Measurements from ENCODE around the gene TOMM22. TPM values are rescaled to one million over a fixed set of nuclear protein-coding genes. Genes with fewer than 3 reads are reported as not detected.

TOMM22 gene
- total RNA-seq, 1 experiment from 2014 or later, result 113 TPM

GRCh38 chr22:38657045-38657909 is 24.5 kb upstream of the TOMM22 start:
- BruUV-seq (replicated peaks), result TSS peak; percentile 76
- DNase-seq, result peak in 1 of 2 experiments; percentile 41
- Mint-ChIP-seq H3K4me1 (ENCODE audit: low read depth, unreplicated experiment) (no peaks in the 10 kb centered on the region), H3K36me3 (ENCODE audit: insufficient read depth, unreplicated experiment) (peaks cover 14% of the 10 kb centered on the region), H3K9me3 (ENCODE audit: unreplicated experiment) (no peaks in the 10 kb centered on the region), H3K4me3 (ENCODE audit: unreplicated experiment) (peak overlapping the region; percentile 90), H3K27me3 (ENCODE audit: insufficient read depth, unreplicated experiment) (no peaks in the 10 kb centered on the region), H3K27ac (ENCODE audit: unreplicated experiment) (peak overlapping the region; percentile 100)
- H3K36me3 ChIP-seq (ENCODE audit: control insufficient read depth, insufficient read depth, low read length), result no peaks in the 10 kb centered on the region
- no peak for TF ChIP-seq CTCF (IDR thresholded peaks at IDR 0.05; ENCODE audit: insufficient read depth in 1 of 2, low read depth in 1 of 2, low read length in 1 of 2, severe bottlenecking in 1 of 2, unreplicated experiment in 1 of 2)
- H3K4me3 ChIP-seq (ENCODE audit: low read depth, low read length), result peak overlapping the region; percentile 75
- H3K4me1 ChIP-seq, result no peaks in the 10 kb centered on the region
- intact Hi-C loops (cut with micrococcal nuclease; ENCODE audit: unreplicated experiment), result no loop called here
- no peaks in the 10 kb centered on the region for H3K9me3 ChIP-seq
- POLR2A ChIA-PET, result no interaction called here
- H3K27me3 ChIP-seq (replicated peaks; ENCODE audit: control insufficient read depth, insufficient read depth, low read length), result no peaks in the 10 kb centered on the region
- CTCF ChIA-PET, result no interaction called here

- ChIA-PET POLR2A (interaction anchor here (0.6 kb wide), 1 partner anchor 79 kb away, joined by 7 read pairs; no protein-coding TSS in a partner anchor), CTCF (no interaction called here)
- H3K36me3 Mint-ChIP-seq (ENCODE audit: insufficient read depth, unreplicated experiment), result peaks cover 8% of the 10 kb centered on the region
- H3K27me3 ChIP-seq (replicated peaks; ENCODE audit: control insufficient read depth, insufficient read depth, low read length), result no peaks in the 10 kb centered on the region
- no TSS peak for BruUV-seq (replicated peaks)
- H3K9me3 Mint-ChIP-seq (ENCODE audit: unreplicated experiment), result peaks cover 9% of the 10 kb centered on the region
- no peaks in the 10 kb centered on the region for H3K9me3 ChIP-seq
- no peaks in the 10 kb centered on the region for H3K4me1 Mint-ChIP-seq (ENCODE audit: low read depth, unreplicated experiment)
- H3K4me1 ChIP-seq, result no peaks in the 10 kb centered on the region
- no peaks in the 10 kb centered on the region; the same call in 1 of the 2 replicates for H3K36me3 ChIP-seq (ENCODE audit: control insufficient read depth, insufficient read depth, low read length)
- no peak for DNase-seq
- no peaks in the 10 kb centered on the region for H3K27me3 Mint-ChIP-seq (ENCODE audit: insufficient read depth, unreplicated experiment)
- TF ChIP-seq CTCF (IDR thresholded peaks at IDR 0.05; ENCODE audit: insufficient read depth in 1 of 2, low read depth in 1 of 2, low read length in 1 of 2, severe bottlenecking in 1 of 2, unreplicated experiment in 1 of 2), result no peak
- no peak overlapping the region for H3K4me3 Mint-ChIP-seq (ENCODE audit: unreplicated experiment)
- no peak overlapping the region for H3K4me3 ChIP-seq (ENCODE audit: low read depth, low read length)
- intact Hi-C loops (cut with micrococcal nuclease; ENCODE audit: unreplicated experiment), result no loop called here
- no peak overlapping the region for H3K27ac Mint-ChIP-seq (ENCODE audit: unreplicated experiment)
Observed at GRCh38 chr22:38674888-38675287, 6.9 kb upstream of the TOMM22 start.

GRCh38 chr22:38675833-38676232 is 5.9 kb upstream of the TOMM22 start:
- POLR2A ChIA-PET, result no interaction called here
- no TSS peak for BruUV-seq (replicated peaks)

More at GRCh38 chr22:38675833-38676232, 5.9 kb upstream of the TOMM22 start:
- no peaks in the 10 kb centered on the region for H3K9me3 ChIP-seq
- Mint-ChIP-seq H3K9me3 (ENCODE audit: unreplicated experiment) (peaks cover 8% of the 10 kb centered on the region), H3K4me1 (ENCODE audit: low read depth, unreplicated experiment) (no peaks in the 10 kb centered on the region), H3K27me3 (ENCODE audit: insufficient read depth, unreplicated experiment) (no peaks in the 10 kb centered on the region), H3K36me3 (ENCODE audit: insufficient read depth, unreplicated experiment) (peaks cover 8% of the 10 kb centered on the region), H3K27ac (ENCODE audit: unreplicated experiment) (no peak overlapping the region), H3K4me3 (ENCODE audit: unreplicated experiment) (no peak overlapping the region)
- no peak for TF ChIP-seq CTCF (IDR thresholded peaks at IDR 0.05; ENCODE audit: insufficient read depth in 1 of 2, low read depth in 1 of 2, low read length in 1 of 2, severe bottlenecking in 1 of 2, unreplicated experiment in 1 of 2)
- intact Hi-C loops (cut with micrococcal nuclease; ENCODE audit: unreplicated experiment), result no loop called here
- no peaks in the 10 kb centered on the region for H3K27me3 ChIP-seq (replicated peaks; ENCODE audit: control insufficient read depth, insufficient read depth, low read length)
- no peaks in the 10 kb centered on the region for H3K4me1 ChIP-seq
- no peak for DNase-seq
- no peak overlapping the region for H3K4me3 ChIP-seq (ENCODE audit: low read depth, low read length)
- CTCF ChIA-PET, result no interaction called here
- no peaks in the 10 kb centered on the region; the same call in 1 of the 2 replicates for H3K36me3 ChIP-seq (ENCODE audit: control insufficient read depth, insufficient read depth, low read length)

All from Caco-2 (cell line).